Right cardiac atrium (tissue), 5 donors: ENCODE results near the gene SLC10A3. TPM values are rescaled to one million over a fixed set of nuclear protein-coding genes. Genes with fewer than 3 reads are reported as not detected.

Experiments used
- ATAC-seq, 2 donors: fragments of 200-7000 bp; cut with Tn5 transposase; one replicate each; pipeline versions ENCODE4 v1.8.0 to v1.9.1; 2020; ENCODE audit warnings: moderate library complexity in 2 of 2, mild to moderate bottlenecking in 1 of 2
- DNase-seq, 3 donors: peaks; one replicate each; pipeline ENCODE4 v3.0.0-alpha.2; 2020
- H3K27ac ChIP-seq: one replicate; pipeline ENCODE4 v1.5.1; 2013; ENCODE audit warnings: mild to moderate bottlenecking, low read length, control low read depth, moderate library complexity
- H3K27me3 ChIP-seq: one replicate; pipeline ENCODE4 v1.6.1; 2013; ENCODE audit not compliant: control insufficient read depth, insufficient read depth
- H3K4me1 ChIP-seq: one replicate; pipeline ENCODE4 v1.6.1; 2013; ENCODE audit warnings: low read length; ENCODE audit not compliant: control insufficient read depth, insufficient read depth
- H3K4me3 ChIP-seq: one replicate; pipeline ENCODE4 v1.5.1; 2013; ENCODE audit warnings: low read length, control low read depth
- H3K9me3 ChIP-seq: one replicate; pipeline ENCODE4 v1.6.1; 2013; ENCODE audit warnings: low read length; ENCODE audit not compliant: control insufficient read depth
- WGBS: extraction: QIAGEN DNeasy Blood & Tissue Kit; methylation state at CpG from one replicate; pipeline ENCODE4 v1.1.7; 2013; 5-methylcytosine and 5-hydroxymethylcytosine counted together
- intact Hi-C, 4 donors: fragments of 100-400 bp; cut with DNase I; formaldehyde crosslinking; loops; one replicate each; pipeline versions ENCODE4 v1.11.0 to v1.14.0; 2022 to 2023
- polyA plus RNA-seq: library from polyadenylated mRNA; stranded (reverse); fragments of 200-250 nt; gene quantifications from one replicate; pipeline ENCODE4 v1.2.3, GENCODE V29; 2013
- total RNA-seq, 4 donors: library from RNA; stranded (reverse); fragmentation: NEBNext Ultra II Directional; extraction: Animal tissue kit (Norgen Biotek cat#: 25700); gene quantifications; one replicate each; pipeline ENCODE4 v1.2.1, GENCODE V29; 2021
- donor health status: healthy with polysubstance abuse.
- donor health status: DM: no; HTN: yes; CAD: no.
- donor health status: DM: no; HTN: no; CAD: no.
- donor health status: DM: no; HTN: yes; CAD: no; lungs with severe emphysema.
- donor health status: DM: yes; HTN: yes; CAD: no.

The SLC10A3 gene
- total and polyA plus RNA-seq, 5 donors: 14.4 to 18.9 (median 16.4) TPM

- Histone ChIP-seq H3K27ac (peak overlapping the region; percentile 66), H3K4me1 (peaks cover 6% of the 10 kb centered on the region), H3K9me3 (no peaks in the 10 kb centered on the region), H3K4me3 (peak overlapping the region; percentile 81), H3K27me3 (no peaks in the 10 kb centered on the region)
- intact Hi-C loops: no loop called here
- WGBS: 0% methylated on average over 19 of the region's 19 CpGs
- DNase-seq (peak in 2 of 3 donors; percentile 33 to 69), ATAC-seq (peak; percentile 2 to 7)
These were observed 412 bp downstream of the SLC10A3 start for GRCh38 chrX:154490021-154490413.

DNA sequence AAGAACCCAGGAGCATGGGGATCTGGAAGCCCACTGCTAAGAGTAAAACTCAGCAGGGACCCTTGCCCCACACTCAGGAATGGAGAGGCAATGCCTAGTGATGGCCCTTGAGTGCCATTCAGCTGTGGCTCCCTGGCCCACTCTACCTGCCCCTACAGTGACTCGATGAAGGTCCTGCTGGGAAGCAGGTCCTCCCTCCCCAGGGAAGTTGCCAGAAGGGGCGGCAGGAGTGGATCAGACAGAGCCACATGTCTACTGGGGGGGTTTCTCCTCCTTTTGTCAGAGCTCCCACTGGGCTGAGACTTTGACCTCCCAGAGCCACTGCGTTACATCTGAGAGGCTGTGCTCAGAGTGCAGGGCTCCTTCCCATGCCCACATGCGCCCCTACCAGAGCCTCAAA lies 1.2 kb downstream of the SLC10A3 start:
- peak in 1 of 3 donors; percentile 39 for DNase-seq
- intact Hi-C loops: no loop called here
- H3K4me1 ChIP-seq: peaks cover 6% of the 10 kb centered on the region
- H3K27ac ChIP-seq: no peak overlapping the region
- H3K27me3 ChIP-seq: no peaks in the 10 kb centered on the region
- 79% methylated on average over 4 of the region's 4 CpGs for whole genome bisulfite sequencing
- H3K9me3 ChIP-seq: no peaks in the 10 kb centered on the region
- no peak overlapping the region for H3K4me3 ChIP-seq
- ATAC-seq: no peak

GRCh38 chrX:154488336-154489075 lies 1.9 kb downstream of the SLC10A3 start:
- peaks cover 6% of the 10 kb centered on the region for H3K4me1 ChIP-seq
- no peaks in the 10 kb centered on the region for H3K27me3 ChIP-seq
- no peak overlapping the region for H3K27ac ChIP-seq
- no peak for ATAC-seq
- intact Hi-C loops: no loop called here
- 89% methylated on average over 20 of the region's 20 CpGs for WGBS
- no peak overlapping the region for H3K4me3 ChIP-seq
- DNase-seq: peak in 1 of 3 donors; percentile 60
- no peaks in the 10 kb centered on the region for H3K9me3 ChIP-seq

DNA sequence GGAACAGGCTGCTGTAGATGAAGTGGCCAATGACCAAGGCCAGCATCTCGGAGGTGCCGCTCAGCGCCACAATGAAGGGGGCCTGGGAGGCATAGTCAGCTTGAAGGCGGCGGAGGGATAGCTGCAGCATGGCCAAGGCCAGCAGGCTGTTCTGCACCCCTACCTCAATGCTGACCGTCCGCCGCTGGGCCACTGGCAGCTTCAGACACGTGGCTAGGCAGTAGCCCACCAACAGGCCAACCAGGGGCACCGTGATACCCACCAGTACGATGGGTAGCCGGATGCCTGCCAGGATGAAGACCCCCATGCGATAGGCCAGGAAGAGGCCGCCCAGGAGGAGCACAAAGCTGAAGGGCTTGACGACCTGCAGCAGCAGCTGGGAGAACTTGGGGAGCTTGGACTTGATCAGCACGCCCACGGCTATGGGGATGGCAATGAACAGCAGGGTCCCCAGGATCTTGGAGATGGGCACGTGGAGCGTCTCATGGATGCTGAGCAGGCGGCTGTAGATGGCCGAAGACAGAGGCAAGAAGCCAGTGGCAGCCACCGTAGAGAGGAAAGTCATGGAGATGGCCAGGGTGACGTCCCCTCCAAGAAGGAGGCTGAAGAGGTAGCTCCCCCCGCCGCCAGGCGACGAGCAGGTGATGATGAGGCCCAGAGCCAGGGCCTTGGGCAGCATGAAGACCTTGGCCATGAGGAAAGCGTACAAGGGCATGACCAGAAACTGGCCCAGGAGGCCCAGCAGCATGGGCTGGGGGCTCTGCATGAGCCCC lies 2.7 kb downstream of the SLC10A3 start:
- intact Hi-C loops: no loop called here
- no peaks in the 10 kb centered on the region for H3K9me3 ChIP-seq
- H3K4me1 ChIP-seq: peaks cover 6% of the 10 kb centered on the region
- ATAC-seq (no peak), DNase-seq (peak in 1 of 3 donors; percentile 56)
- H3K27me3 ChIP-seq: no peaks in the 10 kb centered on the region
- WGBS: 92% methylated on average over 28 of the region's 28 CpGs
- no peak overlapping the region for H3K4me3 ChIP-seq
- H3K27ac ChIP-seq: no peak overlapping the region

DNA sequence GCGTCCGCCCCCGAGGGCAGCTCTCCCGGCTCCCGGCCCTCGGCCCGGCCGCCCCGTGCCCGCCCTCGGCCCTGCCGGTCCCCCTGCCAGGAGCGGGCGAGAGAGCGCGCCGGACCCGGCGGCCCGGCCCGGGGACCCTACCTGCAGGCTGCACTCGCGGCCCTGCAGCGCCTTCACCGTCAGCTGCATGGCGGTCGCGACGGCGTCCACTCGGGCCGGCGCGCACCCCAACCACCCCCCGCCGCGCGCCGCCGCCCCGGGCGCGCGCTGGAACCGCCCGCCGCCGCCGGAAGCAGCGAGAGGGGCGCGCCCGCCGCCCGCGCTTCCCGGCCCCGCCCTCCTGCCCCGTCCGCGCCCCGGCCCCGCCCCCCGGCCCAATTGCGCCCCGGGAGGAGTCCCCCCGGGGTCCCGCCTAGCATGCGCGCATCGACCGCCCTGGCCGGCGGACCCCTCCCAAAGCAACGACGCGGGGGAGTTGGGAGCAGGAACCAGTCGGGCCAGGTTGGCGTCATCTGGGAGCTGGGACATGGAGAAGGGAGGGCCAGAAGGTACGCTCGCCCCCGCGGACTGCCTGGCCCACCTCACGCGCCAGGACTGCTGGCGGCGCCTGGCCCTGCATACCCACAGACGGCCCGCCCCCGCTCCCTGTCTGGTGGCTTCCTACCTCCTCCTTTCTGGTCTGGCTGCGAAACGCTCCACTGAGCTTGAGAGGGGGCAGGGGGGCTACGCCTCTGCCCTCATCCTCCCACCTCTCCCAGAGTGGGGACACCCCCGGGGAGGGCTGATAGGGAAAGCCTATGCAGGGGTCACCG lies 3.8 kb downstream of the SLC10A3 start, which contains the start of gene UBL4A:
UBL4A (minus strand) TSS at position 220 of the 812 bp plus-strand sequence; CDS start at position 189, 31 bp downstream.
- peak; percentile 71 to 89 (median 86) for DNase-seq
- intact Hi-C loops: no loop called here
- peak within 1 kb of the TSS; percentile 92 for H3K4me3 ChIP-seq
- peak within 1 kb of the TSS; percentile 89 for H3K27ac ChIP-seq
- H3K4me1 ChIP-seq: peaks cover 6% of the 10 kb centered on the region
- peak; percentile 40 to 43 for ATAC-seq
- WGBS: under 1% methylated on average over 77 of the region's 95 CpGs
- H3K9me3 ChIP-seq: no peaks in the 10 kb centered on the region
- H3K27me3 ChIP-seq: no peaks in the 10 kb centered on the region

DNA sequence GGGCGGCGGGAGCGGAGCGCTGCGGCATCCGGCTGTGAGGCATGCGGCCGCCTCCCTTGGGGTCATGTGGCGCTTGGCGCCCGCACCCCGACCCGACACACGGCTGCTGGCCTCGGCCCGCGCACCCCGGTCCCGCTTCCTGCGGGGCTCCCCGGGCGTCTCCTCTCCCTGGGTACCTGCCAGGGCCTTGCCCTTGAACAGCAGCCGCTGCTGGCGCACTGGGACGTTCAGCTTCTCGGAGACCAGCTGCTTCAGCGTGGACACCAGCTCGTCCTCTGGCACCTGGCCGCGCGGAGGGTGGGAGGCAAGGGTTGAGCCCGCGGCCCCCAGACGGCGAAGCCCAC lies 4.4 kb downstream of the SLC10A3 start:
- Histone ChIP-seq H3K4me1 (peaks cover 6% of the 10 kb centered on the region), H3K4me3 (peak overlapping the region; percentile 92), H3K9me3 (no peaks in the 10 kb centered on the region), H3K27me3 (no peaks in the 10 kb centered on the region), H3K27ac (peak overlapping the region; percentile 87)
- ATAC-seq: no peak
- intact Hi-C loops: no loop called here
- WGBS: under 1% methylated on average over 35 of the region's 35 CpGs
- DNase-seq: peak; percentile 52 to 83 (median 69)

DNA sequence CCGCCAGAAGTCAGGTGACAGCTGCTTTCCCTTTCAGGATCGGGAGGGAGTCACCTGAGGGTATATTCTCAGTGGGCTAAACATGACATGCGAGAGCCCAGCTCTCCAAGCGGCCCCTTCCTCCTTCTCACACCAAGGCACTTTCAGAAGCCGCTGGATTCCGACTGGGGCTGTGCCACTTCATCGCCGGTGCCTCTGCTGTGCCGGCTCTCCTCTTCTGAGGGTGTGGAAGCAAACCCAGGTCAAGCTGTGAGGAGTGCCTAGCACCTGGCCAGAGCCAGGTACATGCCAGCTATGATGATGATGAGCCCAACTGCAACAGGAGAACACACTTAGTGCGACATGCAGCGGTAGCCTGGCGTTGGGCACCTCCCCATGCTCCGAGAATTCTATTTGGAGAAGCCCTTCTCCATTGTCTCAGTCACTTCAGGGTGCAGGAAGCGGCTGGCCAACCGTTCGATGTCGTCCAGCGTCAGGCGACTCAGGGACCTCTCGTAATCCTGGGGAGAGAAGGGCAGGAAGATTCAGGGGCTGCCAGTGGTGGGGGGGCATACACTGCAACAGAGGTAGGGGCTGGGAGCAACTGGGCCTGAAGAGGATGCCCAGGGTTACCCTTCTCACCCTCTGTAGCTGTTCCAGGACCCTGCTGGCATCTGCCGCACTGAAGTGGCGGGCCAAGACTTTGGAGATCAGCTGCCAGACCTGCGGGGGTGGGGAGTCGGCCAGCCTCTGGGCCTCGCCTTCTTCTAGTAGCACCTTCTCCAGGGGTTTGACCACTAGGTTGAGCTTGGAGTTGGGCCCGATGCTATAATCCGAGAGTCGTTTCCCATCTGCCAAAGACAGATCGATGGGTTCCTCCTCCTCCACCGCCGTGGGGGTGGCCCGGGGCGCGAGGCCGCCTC lies 5.0 kb downstream of the SLC10A3 start:
- WGBS: 35% methylated on average over 35 of the region's 35 CpGs

DNA sequence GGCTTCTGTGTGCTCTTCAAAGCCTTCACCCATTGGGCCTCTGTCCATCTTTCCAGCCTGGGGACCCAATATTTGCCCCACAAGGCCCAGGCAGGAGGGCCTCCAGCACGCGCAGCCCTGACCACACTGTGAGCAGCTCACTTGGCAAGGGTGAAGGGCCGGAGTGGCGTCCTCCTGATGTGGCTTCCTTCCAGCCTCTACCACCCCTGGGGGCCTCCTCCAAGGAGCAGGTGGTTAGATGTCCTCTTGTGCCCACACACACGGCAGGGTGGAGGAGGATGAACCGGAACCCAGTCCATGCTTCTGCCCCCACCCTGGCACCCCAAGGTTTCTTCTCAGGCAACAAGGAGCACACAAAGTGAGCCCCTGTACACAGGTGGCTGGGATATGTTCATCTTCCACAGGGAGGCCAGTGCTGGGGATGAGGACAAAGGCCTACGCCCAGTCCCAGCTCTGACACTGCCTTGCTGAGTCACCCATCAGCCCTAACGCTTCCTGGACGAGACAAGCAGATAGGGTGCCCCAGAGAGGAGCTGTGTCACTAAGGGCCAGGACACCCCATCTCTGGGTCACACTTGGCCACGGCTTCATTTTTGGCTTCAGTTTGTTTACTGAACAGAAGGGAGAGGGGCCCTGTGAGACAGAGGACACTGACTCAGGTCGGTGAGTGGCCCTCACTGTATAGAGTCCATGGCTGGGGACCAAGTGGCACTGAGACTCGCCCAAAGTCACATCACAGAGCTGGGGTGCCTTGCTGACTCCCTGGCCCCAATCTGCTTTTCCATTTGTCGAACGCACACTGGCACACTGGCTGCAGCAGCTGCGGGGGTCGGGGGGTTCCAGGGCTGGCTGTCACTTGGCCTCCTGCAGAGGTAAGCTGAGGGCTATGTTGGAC lies 5.9 kb downstream of the SLC10A3 start:
- Histone ChIP-seq H3K4me1 (peaks cover 4% of the 10 kb centered on the region), H3K4me3 (no peak overlapping the region), H3K27ac (peak overlapping the region; percentile 15), H3K27me3 (no peaks in the 10 kb centered on the region), H3K9me3 (no peaks in the 10 kb centered on the region)
- WGBS: 67% methylated on average over 16 of the region's 16 CpGs
- intact Hi-C loops: no loop called here
- no peak for ATAC-seq
- peak; percentile 13 to 35 (median 22) for DNase-seq

More for the DNA sequence above, 5.0 kb downstream of the SLC10A3 start:
- peak overlapping the region; percentile 87 for H3K27ac ChIP-seq
- DNase-seq (peak in 2 of 3 donors; percentile 31 to 52), ATAC-seq (no peak)
- peak overlapping the region; percentile 92 for H3K4me3 ChIP-seq
- peaks cover 6% of the 10 kb centered on the region for H3K4me1 ChIP-seq
- H3K27me3 ChIP-seq: no peaks in the 10 kb centered on the region
- H3K9me3 ChIP-seq: no peaks in the 10 kb centered on the region
- intact Hi-C loops: no loop called here

DNA sequence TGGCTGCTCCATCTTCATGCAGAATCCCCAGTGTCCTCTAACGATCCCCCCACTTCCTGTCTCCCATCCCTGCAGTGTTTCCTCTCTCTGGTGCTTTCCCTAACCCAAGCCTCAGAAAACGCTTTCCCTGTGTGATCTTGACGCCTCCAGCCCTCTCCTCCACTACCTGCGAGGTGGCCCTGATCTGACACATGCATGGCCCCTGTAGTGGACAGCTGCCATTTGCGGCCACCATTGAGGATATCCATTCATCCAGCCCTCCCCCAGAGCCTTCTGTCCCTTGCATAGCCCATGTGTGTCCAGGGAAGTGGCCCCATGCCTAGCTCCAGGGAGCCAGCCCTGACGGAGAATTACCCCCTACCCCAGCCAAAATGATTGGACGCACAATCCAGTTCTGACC lies 7.1 kb downstream of the SLC10A3 start:
- WGBS: 75% methylated on average over 7 of the region's 7 CpGs
- no peaks in the 10 kb centered on the region for H3K9me3 ChIP-seq
- DNase-seq (no peak), ATAC-seq (no peak)
- intact Hi-C loops: no loop called here
- no peaks in the 10 kb centered on the region for H3K27me3 ChIP-seq
- H3K4me3 ChIP-seq: no peak overlapping the region
- no peak overlapping the region for H3K27ac ChIP-seq
- H3K4me1 ChIP-seq: peaks cover 2% of the 10 kb centered on the region
